GM12872 (cell line): ENCODE data around the gene RHOU.

Experiments used
- TF ChIP-seq, protein P1 (sequence below): IDR thresholded peaks from 3 replicates; pipeline ENCODE4 v1.5.1; 2011; ENCODE audit warnings: low read depth, mild to moderate bottlenecking, low read length, moderate library complexity; ENCODE audit not compliant: insufficient read depth

The RHOU gene

DNA sequence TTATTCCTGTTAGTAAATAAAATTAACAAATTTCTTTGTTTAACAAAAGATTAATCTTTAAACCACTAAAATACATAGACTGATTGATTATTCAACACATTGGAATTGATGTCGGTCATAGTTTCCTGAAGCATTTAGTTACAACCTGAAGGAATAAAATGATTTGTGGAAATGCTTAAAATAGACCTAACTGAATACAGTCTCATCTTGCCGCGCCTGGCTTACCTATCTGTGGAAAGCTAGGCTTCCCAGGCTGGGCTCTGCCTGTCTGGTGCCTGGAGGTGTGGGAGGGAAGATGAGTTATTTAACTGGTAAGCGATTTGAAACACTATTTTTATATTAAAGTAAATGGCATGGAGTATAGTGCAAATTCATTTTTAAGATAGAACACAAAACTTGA is 10.2 kb downstream of the RHOU start:
- TF ChIP-seq, protein P1, sequence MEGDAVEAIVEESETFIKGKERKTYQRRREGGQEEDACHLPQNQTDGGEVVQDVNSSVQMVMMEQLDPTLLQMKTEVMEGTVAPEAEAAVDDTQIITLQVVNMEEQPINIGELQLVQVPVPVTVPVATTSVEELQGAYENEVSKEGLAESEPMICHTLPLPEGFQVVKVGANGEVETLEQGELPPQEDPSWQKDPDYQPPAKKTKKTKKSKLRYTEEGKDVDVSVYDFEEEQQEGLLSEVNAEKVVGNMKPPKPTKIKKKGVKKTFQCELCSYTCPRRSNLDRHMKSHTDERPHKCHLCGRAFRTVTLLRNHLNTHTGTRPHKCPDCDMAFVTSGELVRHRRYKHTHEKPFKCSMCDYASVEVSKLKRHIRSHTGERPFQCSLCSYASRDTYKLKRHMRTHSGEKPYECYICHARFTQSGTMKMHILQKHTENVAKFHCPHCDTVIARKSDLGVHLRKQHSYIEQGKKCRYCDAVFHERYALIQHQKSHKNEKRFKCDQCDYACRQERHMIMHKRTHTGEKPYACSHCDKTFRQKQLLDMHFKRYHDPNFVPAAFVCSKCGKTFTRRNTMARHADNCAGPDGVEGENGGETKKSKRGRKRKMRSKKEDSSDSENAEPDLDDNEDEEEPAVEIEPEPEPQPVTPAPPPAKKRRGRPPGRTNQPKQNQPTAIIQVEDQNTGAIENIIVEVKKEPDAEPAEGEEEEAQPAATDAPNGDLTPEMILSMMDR: no peak

DNA sequence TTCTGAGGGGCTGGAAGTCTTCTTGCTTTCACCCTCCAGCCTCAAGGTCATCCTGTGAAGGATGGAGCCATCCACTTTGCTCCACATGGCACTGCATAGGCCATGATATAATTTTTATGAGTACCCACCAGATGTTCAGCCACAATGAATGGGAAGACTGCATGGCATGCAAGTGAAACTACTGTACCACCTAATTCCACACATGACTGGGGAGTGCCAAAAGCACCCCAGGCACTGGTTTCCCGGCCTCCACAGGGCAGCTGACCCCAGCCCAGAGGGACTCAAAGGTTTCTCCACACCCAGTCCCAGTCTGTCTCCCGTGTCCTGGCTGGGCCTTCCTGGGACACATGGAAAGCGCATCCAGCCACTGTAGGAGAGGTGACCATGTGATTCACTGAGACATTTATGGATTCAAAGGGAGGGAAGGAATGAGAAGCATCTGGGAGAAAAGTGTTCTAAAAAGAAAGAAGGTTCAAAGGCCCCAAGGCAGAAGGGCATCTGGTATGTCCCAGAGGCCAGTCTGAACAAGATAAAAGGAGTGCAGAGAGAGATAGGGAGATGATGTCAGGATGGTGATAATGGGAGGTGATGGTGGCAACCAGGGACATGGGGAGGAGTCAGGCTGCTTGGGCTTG is 12.1 kb downstream of the RHOU start:
- TF ChIP-seq, protein P1: no peak

DNA sequence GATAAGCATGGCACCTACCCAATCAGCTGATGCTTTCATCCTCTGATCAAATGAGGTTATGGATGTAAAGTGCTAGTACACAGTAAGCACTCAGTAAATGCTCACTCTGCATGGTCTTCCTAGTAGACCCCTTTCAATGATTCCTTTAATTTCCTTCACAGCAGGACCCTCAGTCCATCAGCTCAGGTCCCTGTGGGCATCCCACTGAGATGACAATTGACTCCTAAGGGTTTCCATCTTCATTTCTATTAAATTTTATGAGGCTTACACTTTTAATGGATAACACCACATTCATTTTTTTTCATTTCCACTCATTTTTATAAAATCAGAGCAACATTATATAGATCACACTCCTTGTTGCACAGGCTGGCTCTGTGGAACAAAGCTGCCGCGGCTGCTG is 12.8 kb downstream of the RHOU start:
- TF ChIP-seq, protein P1: no peak

DNA sequence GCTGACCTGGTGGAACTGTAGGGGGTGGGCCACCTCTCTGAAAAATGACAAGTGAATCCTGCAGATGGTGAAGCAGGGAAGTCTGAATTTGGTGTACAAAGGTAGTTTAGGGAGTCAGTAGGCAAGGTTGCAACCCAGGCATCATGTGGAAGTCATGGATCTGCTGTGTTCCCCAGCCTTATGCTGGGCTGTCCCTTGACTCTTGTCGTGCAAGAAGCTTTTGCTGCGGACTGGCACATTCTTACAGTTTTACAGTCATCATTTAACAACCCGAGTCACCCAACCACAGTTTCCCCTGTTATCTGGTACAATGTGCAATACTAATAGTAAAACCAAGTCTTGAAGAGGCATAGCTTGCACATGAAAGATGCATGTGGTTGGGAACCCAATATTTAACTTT is 13.2 kb downstream of the RHOU start:
- TF ChIP-seq, protein P1: no peak

DNA sequence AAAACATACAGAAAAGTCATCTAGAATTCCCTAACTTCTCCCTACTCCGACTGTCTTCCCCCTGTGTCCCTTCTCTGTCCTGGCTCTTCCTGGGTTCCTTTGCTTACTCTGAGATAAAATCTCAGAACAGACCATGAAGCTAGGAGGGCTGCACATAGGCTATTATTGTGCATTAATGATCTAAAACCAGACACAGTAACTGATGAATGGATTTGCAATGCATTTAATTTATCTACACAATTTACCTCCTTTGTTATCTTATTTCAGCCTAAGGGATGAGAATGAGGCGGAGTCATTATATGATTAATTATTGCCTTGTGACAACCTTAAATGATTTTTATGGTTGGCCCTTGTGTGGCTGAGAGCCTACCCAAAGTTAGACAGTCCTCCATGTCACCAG is 14.5 kb downstream of the RHOU start:
- TF ChIP-seq, protein P1: no peak

DNA sequence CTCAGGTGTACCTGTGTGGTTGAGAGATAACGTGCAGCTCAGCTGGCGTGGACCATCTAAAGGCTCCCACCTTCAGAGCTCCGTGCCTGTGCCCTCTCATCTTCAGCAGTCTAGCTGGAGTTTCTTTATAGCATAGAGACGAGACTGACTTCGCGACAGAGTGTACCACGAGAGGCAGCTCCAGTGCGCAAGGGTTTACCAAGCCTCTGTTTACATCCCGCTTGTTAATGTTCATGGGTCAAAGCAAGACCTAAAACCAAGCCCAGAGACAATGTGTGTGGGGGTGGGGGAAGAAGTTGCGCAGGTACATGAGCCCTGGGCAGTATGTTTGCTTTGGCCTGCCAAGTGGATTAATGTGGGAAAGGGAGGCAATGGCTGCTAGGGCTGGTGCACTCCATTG is 15.6 kb downstream of the RHOU start:
- TF ChIP-seq, protein P1: no peak

DNA sequence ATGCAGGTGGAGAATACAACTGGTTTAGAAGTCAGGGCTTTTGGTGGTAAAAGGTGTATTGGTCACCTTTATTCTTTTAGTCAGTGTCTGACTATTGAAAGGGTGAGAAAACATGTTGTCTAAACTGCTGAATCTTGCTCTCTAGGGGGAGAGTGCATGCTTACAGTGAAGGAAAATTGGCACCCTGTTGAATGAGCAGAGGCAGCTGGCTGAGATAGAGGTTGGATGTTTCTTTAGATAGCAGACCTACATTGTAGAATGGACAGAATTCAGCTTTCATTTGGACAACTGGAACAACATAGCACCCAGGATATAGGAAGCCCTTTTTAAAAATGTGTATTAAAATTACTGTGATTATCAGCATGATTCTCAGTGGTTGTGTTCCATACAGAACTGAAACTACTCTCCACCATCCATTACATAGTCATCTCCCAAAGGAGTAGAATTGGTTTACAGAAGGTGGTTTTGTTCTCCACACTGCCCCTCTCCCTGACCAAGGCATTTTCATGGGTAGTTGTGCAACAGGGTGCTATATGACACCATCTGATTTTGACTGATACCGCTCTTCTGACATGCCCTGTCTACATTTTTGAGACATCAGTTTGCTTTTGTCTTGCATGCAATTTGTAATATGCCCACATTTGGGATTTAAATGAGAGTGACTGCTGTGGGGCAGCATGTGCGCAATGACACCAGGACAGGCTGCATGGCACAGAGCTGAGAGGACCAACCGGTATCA is 16.2 kb downstream of the RHOU start:
- TF ChIP-seq, protein P1: no peak
